IMR-90 (cell line): ENCODE data around the gene ARL10. TPM values are rescaled to one million over a fixed set of nuclear protein-coding genes. Genes with fewer than 3 reads are reported as not detected.
A peak's percentile ranks its signal among the peaks of the same experiment; 100 is the strongest.

Source experiments
- ATAC-seq: fragments of 200-7000 bp; cut with Tn5 transposase; 2 replicates; pipeline ENCODE4 v1.9.1; 2020; ENCODE audit warnings: low read depth, mild to moderate bottlenecking, moderate library complexity
- BruUV-seq: library from RNA; stranded (reverse); fragments of 400-500 nt; replicated peaks from 2 replicates; lab custom pipeline; 2021; lab: Mats Ljungman, UMichigan
- CTCF ChIA-PET: fragments of 300-600 bp; formaldehyde crosslinking; extraction: SDS; loops from one replicate; lab custom pipeline; 2021; ENCODE audit warnings: antibody characterized with exemption; lab: Yijun Ruan, JAX
- POLR2A ChIA-PET: fragments of 300-600 bp; sonication (Branson Sonifier 250); formaldehyde crosslinking; loops from one replicate; lab custom pipeline; 2022; ENCODE audit warnings: antibody characterized with exemption; ENCODE audit not compliant: unreplicated experiment; lab: Charles Lee
- DNase-seq: peaks from one replicate; pipeline ENCODE4 v3.0.0; 2013
- H2AFZ ChIP-seq: replicated peaks from 2 replicates; pipeline ENCODE3; 2013; ENCODE audit warnings: low read length, mild to moderate bottlenecking; ENCODE audit not compliant: poor library complexity
- H2AK5ac ChIP-seq: 2 replicates; pipeline ENCODE4 v1.6.1; 2013; ENCODE audit warnings: low read depth, low read length, inconsistent platforms
- H2AK9ac ChIP-seq: replicated peaks from 2 replicates; pipeline ENCODE3; 2013; ENCODE audit warnings: mild to moderate bottlenecking, low read depth, low read length, moderate library complexity; ENCODE audit not compliant: poor library complexity
- H2BK120ac ChIP-seq: 2 replicates; pipeline ENCODE4 v1.6.1; 2013; ENCODE audit warnings: low read depth, low read length, inconsistent platforms
- H2BK15ac ChIP-seq: 3 replicates; pipeline ENCODE4 v1.6.1; 2013; ENCODE audit warnings: low read depth, low read length, inconsistent platforms
- H2BK20ac ChIP-seq: 2 replicates; pipeline ENCODE4 v1.6.1; 2013; ENCODE audit warnings: low read depth, mild to moderate bottlenecking, inconsistent platforms, low read length, moderate library complexity
- H2BK5ac ChIP-seq: 2 replicates; pipeline ENCODE4 v1.6.1; 2013; ENCODE audit warnings: mild to moderate bottlenecking, low read depth, low read length, inconsistent platforms; ENCODE audit not compliant: poor library complexity, severe bottlenecking
- H3K14ac ChIP-seq: replicated peaks from 2 replicates; pipeline ENCODE4 v1.6.1; 2013; ENCODE audit warnings: low read depth, low read length, inconsistent platforms
- H3K18ac ChIP-seq: 2 replicates; pipeline ENCODE4 v1.6.1; 2013; ENCODE audit warnings: low read depth, low read length, control low read depth
- H3K23ac ChIP-seq: 2 replicates; pipeline ENCODE4 v1.6.1; 2013; ENCODE audit warnings: low read depth, low read length, inconsistent platforms
- H3K27ac ChIP-seq: 2 replicates; pipeline ENCODE4 v1.5.1; 2013; ENCODE audit warnings: mild to moderate bottlenecking, control low read depth, low read length; ENCODE audit not compliant: insufficient read depth
- H3K27me3 ChIP-seq: 2 replicates; pipeline ENCODE4 v1.6.1; 2013; ENCODE audit warnings: low read length; ENCODE audit not compliant: control insufficient read depth, insufficient read depth
- H3K36me3 ChIP-seq: 2 replicates; pipeline ENCODE4 v1.6.1; 2013; ENCODE audit warnings: low read length, mixed read lengths; ENCODE audit not compliant: control insufficient read depth, insufficient read depth
- H3K4ac ChIP-seq: 2 replicates; pipeline ENCODE4 v1.6.1; 2013; ENCODE audit warnings: low read depth, low read length, inconsistent platforms
- H3K4me1 ChIP-seq: 2 replicates; pipeline ENCODE4 v1.6.1; 2013; ENCODE audit warnings: low read length, mixed read lengths; ENCODE audit not compliant: control insufficient read depth, insufficient read depth
- H3K4me2 ChIP-seq: 2 replicates; pipeline ENCODE4 v1.6.1; 2013; ENCODE audit warnings: low read depth, mild to moderate bottlenecking, control low read depth, low read length, moderate library complexity
- H3K4me3 ChIP-seq: 2 replicates; pipeline ENCODE4 v1.5.1; 2013; ENCODE audit warnings: low read depth, mild to moderate bottlenecking, control low read depth, low read length, moderate library complexity; ENCODE audit not compliant: insufficient read depth
- H3K56ac ChIP-seq: 2 replicates; pipeline ENCODE4 v1.6.1; 2013; ENCODE audit warnings: low read length, inconsistent platforms; ENCODE audit not compliant: insufficient read depth; ENCODE audit errors: extremely low read depth
- H3K79me1 ChIP-seq, 2 experiments: 2 replicates each; pipeline ENCODE4 v1.6.1; 2013; ENCODE audit warnings: low read length in 2 of 2, inconsistent platforms in 1 of 2, low read depth in 1 of 2
- H3K9ac ChIP-seq: 2 replicates; pipeline ENCODE4 v1.6.1; 2013; ENCODE audit warnings: low read depth, low read length, control low read depth
- H3K9me1 ChIP-seq: 2 replicates; pipeline ENCODE4 v1.6.1; 2013; ENCODE audit warnings: low read length, inconsistent platforms; ENCODE audit not compliant: insufficient read depth
- H3K9me3 ChIP-seq: 2 replicates; pipeline ENCODE4 v1.6.1; 2013; ENCODE audit warnings: low read length; ENCODE audit not compliant: control insufficient read depth, insufficient read depth
- H4K20me1 ChIP-seq: 2 replicates; pipeline ENCODE4 v1.6.1; 2013; ENCODE audit warnings: low read length, inconsistent platforms; ENCODE audit not compliant: insufficient read depth
- H4K5ac ChIP-seq: 2 replicates; pipeline ENCODE4 v1.6.1; 2013; ENCODE audit warnings: mild to moderate bottlenecking, low read depth, low read length, control low read depth
- H4K8ac ChIP-seq, 2 experiments: 2 replicates each; pipeline ENCODE4 v1.6.1; 2013; ENCODE audit warnings: low read depth in 2 of 2, low read length in 2 of 2, control low read depth in 1 of 2, inconsistent platforms in 1 of 2
- H4K91ac ChIP-seq: 2 replicates; pipeline ENCODE4 v1.6.1; 2013; ENCODE audit warnings: low read depth, low read length, inconsistent platforms; ENCODE audit not compliant: insufficient read depth
- BHLHE40 ChIP-seq: fragments of 150-350 bp; IDR thresholded peaks from 2 replicates; pipeline ENCODE4 v1.6.1; 2016; ENCODE audit warnings: mild to moderate bottlenecking, low read depth, low read length
- CEBPB ChIP-seq: IDR thresholded peaks from 2 replicates; pipeline ENCODE4 v1.6.1; 2012; ENCODE audit warnings: low read depth, low read length, improper control_type of control experiment
- CHD1 ChIP-seq: IDR thresholded peaks from 2 replicates; pipeline ENCODE4 v1.6.1; 2012; ENCODE audit warnings: low read depth, low read length, improper control_type of control experiment
- CTCF ChIP-seq: conservative IDR thresholded peaks from 2 replicates; pipeline ENCODE4 v1.5.1; 2012; ENCODE audit warnings: mild to moderate bottlenecking, low read depth, low read length, improper control_type of control experiment
- ELK1 ChIP-seq: fragments of 150-350 bp; IDR thresholded peaks from 2 replicates; pipeline ENCODE4 v1.6.1; 2016; ENCODE audit warnings: low read depth, mild to moderate bottlenecking, low read length, moderate library complexity, borderline replicate concordance
- FOS ChIP-seq: fragments of 150-350 bp; IDR thresholded peaks from 2 replicates; pipeline ENCODE4 v1.6.1; 2016; ENCODE audit warnings: low read depth, low read length
- MAFK ChIP-seq: IDR thresholded peaks from 2 replicates; pipeline ENCODE4 v1.6.1; 2012; ENCODE audit warnings: low read depth, low read length, improper control_type of control experiment
- MAZ ChIP-seq: IDR thresholded peaks from 2 replicates; pipeline ENCODE4 v1.6.1; 2012; ENCODE audit warnings: low read depth, mild to moderate bottlenecking, low read length, improper control_type of control experiment, moderate library complexity, borderline replicate concordance
- MXI1 ChIP-seq: IDR thresholded peaks from 2 replicates; pipeline ENCODE4 v1.6.1; 2012; ENCODE audit warnings: low read depth, mild to moderate bottlenecking, low read length, moderate library complexity, borderline replicate concordance
- NFE2L2 ChIP-seq: fragments of 150-350 bp; IDR thresholded peaks from 2 replicates; pipeline ENCODE4 v1.6.1; 2016; ENCODE audit warnings: low read depth, mild to moderate bottlenecking, low read length
- POLR2A ChIP-seq: IDR thresholded peaks from 2 replicates; pipeline ENCODE4 v1.6.1; 2012; ENCODE audit warnings: mild to moderate bottlenecking, low read depth, low read length
- RCOR1 ChIP-seq: IDR thresholded peaks from 2 replicates; pipeline ENCODE4 v1.6.1; 2012; ENCODE audit warnings: mild to moderate bottlenecking, low read length, improper control_type of control experiment; ENCODE audit not compliant: insufficient replicate concordance
- RFX5 ChIP-seq: IDR thresholded peaks from 2 replicates; pipeline ENCODE4 v1.8.0; 2012; ENCODE audit warnings: low read depth, mild to moderate bottlenecking, low read length, moderate library complexity
- SMC3 ChIP-seq: fragments of 150-350 bp; IDR thresholded peaks from 2 replicates; pipeline ENCODE4 v1.6.1; 2016; ENCODE audit warnings: low read depth, mild to moderate bottlenecking, antibody characterized with exemption, low read length, moderate library complexity
- WGBS, 2 experiments: methylation state at CpG; one replicate each; pipeline versions ENCODE4 v1.1.5 to v1.1.7; 2013; ENCODE audit warnings: missing lambda C conversion rate in 2 of 2; ENCODE audit not compliant: insufficient read length in 1 of 2; ENCODE audit errors: extremely low coverage in 2 of 2; 5-methylcytosine and 5-hydroxymethylcytosine counted together
- dilution Hi-C: fragments of 300-500 bp; cut with HindIII; formaldehyde crosslinking; loops from one replicate; pipeline ENCODE4 v1.14.3; 2018; ENCODE audit warnings: low sequenced_read_pairs; ENCODE audit not compliant: unreplicated experiment
- in situ Hi-C: fragments of 300-500 bp; cut with MboI; formaldehyde crosslinking; loops from 3 replicates; pipeline ENCODE4 v1.14.3; 2019; ENCODE audit warnings: low sequenced_read_pairs, inconsistent platforms, mixed read lengths
- intact Hi-C: fragments of 100-400 bp; cut with micrococcal nuclease; formaldehyde crosslinking; loops from 2 replicates; pipeline ENCODE4 v1.10.0; 2022
- polyA plus RNA-seq, 3 experiments: library from polyadenylated mRNA; depleted of rRNA; stranded (reverse); fragments of >200 nt; gene quantifications; 2 replicates each; pipeline ENCODE4 v1.2.3, GENCODE V29; 2012; ENCODE audit warnings: low replicate concordance in 1 of 3
- total RNA-seq: library from RNA; depleted of rRNA; stranded (reverse); fragments of >200 nt; gene quantifications from 2 replicates; pipeline ENCODE4 v1.2.3, GENCODE V29; 2012

Gene ARL10
- total and polyA plus RNA-seq, 2 of the 4 experiments (the other 2 are of a cell fraction), result 3.6 to 6.0 TPM

- ATAC-seq, result peak; percentile 93
- no peaks in the 10 kb centered on the region; the same call in 1 of the 2 replicates for H3K9me1 ChIP-seq
- POLR2A ChIA-PET, result interaction anchor here (0.6 kb wide), 1 partner anchor 17 kb away, joined by 5 read pairs; no protein-coding TSS in a partner anchor
- H3K4me1 ChIP-seq, result no peaks in the 10 kb centered on the region
- no peaks in the 10 kb centered on the region for H3K27me3 ChIP-seq
- peak within 1 kb of the TSS; percentile 83 to 97 for H4K8ac ChIP-seq
- H4K20me1 ChIP-seq, result peaks cover 3% of the 10 kb centered on the region; the same call in 1 of the 2 replicates
- H3K36me3 ChIP-seq, result peaks cover 34% of the 10 kb centered on the region
- H2BK20ac ChIP-seq, result no peak within 1 kb of the TSS
- H3K14ac ChIP-seq, result peak within 1 kb of the TSS; percentile 93
- H3K27ac ChIP-seq, result peak within 1 kb of the TSS; percentile 95
- peak within 1 kb of the TSS; percentile 98 for H2AK5ac ChIP-seq
- H3K79me1 ChIP-seq, result peaks cover 9 to 49% of the 10 kb centered on the region in 2 experiments; a peak in 3 of 4 replicates
- peak within 1 kb of the TSS; percentile 72; the same call in 1 of the 2 replicates for H3K23ac ChIP-seq
- H2AFZ ChIP-seq, result peak within 1 kb of the TSS; percentile 96
- peak within 1 kb of the TSS; percentile 93 for H3K4ac ChIP-seq
- H3K18ac ChIP-seq, result peak within 1 kb of the TSS; percentile 31; the same call in 1 of the 2 replicates
- intact Hi-C loops (no loop called here), dilution Hi-C loops (no loop called here), in situ Hi-C loops (no loop called here)
- peak within 1 kb of the TSS; percentile 86 for H3K9ac ChIP-seq
- no peaks in the 10 kb centered on the region for H3K9me3 ChIP-seq
- peak; percentile 98 for DNase-seq
- peak within 1 kb of the TSS; percentile 73 for H3K4me3 ChIP-seq
- H2BK15ac ChIP-seq, result no peak within 1 kb of the TSS; the same call in 2 of the 3 replicates
- H2BK5ac ChIP-seq, result peak within 1 kb of the TSS; percentile 83
- 0% methylated on average over 24 of the region's 47 CpGs; no CpG with 5 or more reads in 1 of the 2 experiments for WGBS, 2 experiments
- CTCF ChIA-PET, result interaction anchor here (0.6 kb wide), 1 partner anchor 259 kb away, joined by 3 read pairs; no protein-coding TSS in a partner anchor
- peak within 1 kb of the TSS; percentile 66 for H2BK120ac ChIP-seq
- peak within 1 kb of the TSS; percentile 100 for H2AK9ac ChIP-seq
- H4K5ac ChIP-seq, result peak within 1 kb of the TSS; percentile 95
- no TSS peak for BruUV-seq
- H3K56ac ChIP-seq, result peak within 1 kb of the TSS; percentile 93
- peak within 1 kb of the TSS; percentile 65 for H4K91ac ChIP-seq
- H3K4me2 ChIP-seq, result peak within 1 kb of the TSS; percentile 95
- TF ChIP-seq BHLHE40 (no peak), MAZ (peak; percentile 92), POLR2A (peak; percentile 59), FOS (0 out of 2 replicates have a peak, but pooled peaks have one; percentile 7), NFE2L2 (no peak), SMC3 (no peak), RFX5 (no peak; the same call in 1 of the 2 replicates), RCOR1 (no peak), MAFK (no peak), CTCF (no peak), MXI1 (peak; percentile 100), ELK1 (no peak), CHD1 (no peak), CEBPB (no peak)
These were observed 23.3 kb downstream of the ARL10 start, which contains the start of the genes HIGD2A and NOP16 for GRCh38 chr5:176388444-176389134. TSS of gene HIGD2A (plus strand) at chr5:176388751. CDS start at chr5:176388820, 69 bp downstream. TSS of gene NOP16 (minus strand) at chr5:176388598. CDS start at chr5:176388539, 59 bp downstream.
